ENCODE measurements around the gene DNAJC7.

Gene DNAJC7

GRCh38 chr17:42016941-42017865 lies at the start of gene DNAJC7:
Gene DNAJC7 (minus strand): TSS chr17:42017439. CDS start chr17:42017416, 23 bp downstream.
- peak; percentile 58 for DNase-seq (ENCODE audit: low read depth)

GRCh38 chr17:42065201-42065600 lies 48.0 kb upstream of the DNAJC7 start:
- no peak for DNase-seq (ENCODE audit: low read depth)

- DNase-seq (ENCODE audit: low read depth), result no peak
Observed at GRCh38 chr17:42062681-42063080, 45.4 kb upstream of the DNAJC7 start.

GRCh38 chr17:42061646-42062487 lies 44.6 kb upstream of the DNAJC7 start:
- no peak for DNase-seq (ENCODE audit: low read depth)

- no peak for DNase-seq (ENCODE audit: low read depth)
Observed at GRCh38 chr17:42060231-42060630, 43.0 kb upstream of the DNAJC7 start.

GRCh38 chr17:42059815-42060214 lies 42.6 kb upstream of the DNAJC7 start:
- DNase-seq (ENCODE audit: low read depth), result no peak

- DNase-seq (ENCODE audit: low read depth), result no peak
Observed at GRCh38 chr17:42058063-42058462, 40.8 kb upstream of the DNAJC7 start.

- no peak for DNase-seq (ENCODE audit: low read depth)
Observed at GRCh38 chr17:42056635-42057034, 39.4 kb upstream of the DNAJC7 start.

GRCh38 chr17:42055496-42055895 lies 38.3 kb upstream of the DNAJC7 start:
- no peak for DNase-seq (ENCODE audit: low read depth)

GRCh38 chr17:42055027-42055426 lies 37.8 kb upstream of the DNAJC7 start:
- no peak for DNase-seq (ENCODE audit: low read depth)

- no peak for DNase-seq (ENCODE audit: low read depth)
Observed at GRCh38 chr17:42053731-42054500, 36.7 kb upstream of the DNAJC7 start.

- DNase-seq (ENCODE audit: low read depth), result no peak
Observed at GRCh38 chr17:42052346-42052877, 35.2 kb upstream of the DNAJC7 start.

- no peak for DNase-seq (ENCODE audit: low read depth)
Observed at GRCh38 chr17:42051645-42052044, 34.4 kb upstream of the DNAJC7 start.

GRCh38 chr17:42051013-42051400 lies 33.8 kb upstream of the DNAJC7 start:
- DNase-seq (ENCODE audit: low read depth), result no peak

GRCh38 chr17:42050393-42051012 lies 33.3 kb upstream of the DNAJC7 start, which contains the start of gene C17orf113:
Gene C17orf113 (minus strand): TSS chr17:42050601. CDS start chr17:42043376, 7,225 bp downstream.
- DNase-seq (ENCODE audit: low read depth), result no peak

- DNase-seq (ENCODE audit: low read depth), result no peak
Observed at GRCh38 chr17:42049834-42050392, 32.7 kb upstream of the DNAJC7 start.

GRCh38 chr17:42047343-42047742 lies 30.1 kb upstream of the DNAJC7 start:
- no peak for DNase-seq (ENCODE audit: low read depth)

- no peak for DNase-seq (ENCODE audit: low read depth)
Observed at GRCh38 chr17:42045719-42046118, 28.5 kb upstream of the DNAJC7 start.

GRCh38 chr17:42042598-42043319 lies 25.5 kb upstream of the DNAJC7 start:
- DNase-seq (ENCODE audit: low read depth), result no peak

- DNase-seq (ENCODE audit: low read depth), result no peak
Observed at GRCh38 chr17:42041619-42042018, 24.4 kb upstream of the DNAJC7 start.
